ENCODE measurements around the gene UBE2G2.
"Not testable (repeated sequence)": the region's sequence is repeated elsewhere in the genome, so short reads cannot be mapped to it uniquely, and the experiment has no call there.

UBE2G2 gene

GRCh38 chr21:44835647-44835973 is 34.0 kb upstream of the UBE2G2 start (continued):
- TF ChIP-seq CSRNP3 (CRISPR knock-in tag; IDR thresholded peaks at IDR 0.05) (no peak), ISL1 (CRISPR knock-in tag; IDR thresholded peaks at IDR 0.05) (no peak), CREB5 (CRISPR knock-in tag; IDR thresholded peaks at IDR 0.05; ENCODE audit: low read depth) (no peak)

GRCh38 chr21:44834951-44835646 is 33.5 kb upstream of the UBE2G2 start:
- no peak for TF ChIP-seq TOX (CRISPR knock-in tag; IDR thresholded peaks at IDR 0.05; ENCODE audit: borderline replicate concordance)
- no peak for TF ChIP-seq CREB5 (CRISPR knock-in tag; IDR thresholded peaks at IDR 0.05; ENCODE audit: low read depth)
- no peak for TF ChIP-seq ZNF70 (CRISPR knock-in tag; IDR thresholded peaks at IDR 0.05)
- no peak for TF ChIP-seq PPARA (CRISPR knock-in tag; IDR thresholded peaks at IDR 0.05; ENCODE audit: borderline replicate concordance)
- TF ChIP-seq ARNTL (CRISPR knock-in tag; IDR thresholded peaks at IDR 0.05; ENCODE audit: borderline replicate concordance, low read depth) = no peak
- ATAC-seq = no peak

GRCh38 chr21:44834231-44834950 is 32.8 kb upstream of the UBE2G2 start:
- no peak for TF ChIP-seq TSHZ2 (CRISPR knock-in tag; IDR thresholded peaks at IDR 0.05)
- no peak for TF ChIP-seq ISL1 (CRISPR knock-in tag; IDR thresholded peaks at IDR 0.05)
- TF ChIP-seq SNAI2 (CRISPR knock-in tag; IDR thresholded peaks at IDR 0.05) = no peak
- no peak for TF ChIP-seq BACH2 (CRISPR knock-in tag; IDR thresholded peaks at IDR 0.05; ENCODE audit: borderline replicate concordance)
- no peak for TF ChIP-seq RARB (CRISPR knock-in tag; IDR thresholded peaks at IDR 0.05)
- TF ChIP-seq ARNTL (CRISPR knock-in tag; IDR thresholded peaks at IDR 0.05; ENCODE audit: borderline replicate concordance, low read depth) = no peak
- TF ChIP-seq GLIS3 (CRISPR knock-in tag; IDR thresholded peaks at IDR 0.05) = no peak
- TF ChIP-seq ZFP30 (CRISPR knock-in tag; IDR thresholded peaks at IDR 0.05) = no peak
- no peak for ATAC-seq

- ATAC-seq = no peak
- TF ChIP-seq ZFP3 (CRISPR knock-in tag; IDR thresholded peaks at IDR 0.05) = no peak
- TF ChIP-seq ZFP30 (CRISPR knock-in tag; IDR thresholded peaks at IDR 0.05) = no peak
- no peak for TF ChIP-seq TCF4 (CRISPR knock-in tag; IDR thresholded peaks at IDR 0.05; ENCODE audit: borderline replicate concordance)
- no peak for TF ChIP-seq ZNF565 (CRISPR knock-in tag; conservative IDR thresholded peaks at IDR 0.05; ENCODE audit: low read depth)
- no peak for TF ChIP-seq ARNTL (CRISPR knock-in tag; IDR thresholded peaks at IDR 0.05; ENCODE audit: borderline replicate concordance, low read depth)
- TF ChIP-seq ZNF8 (CRISPR knock-in tag; IDR thresholded peaks at IDR 0.05) = no peak
- no peak for TF ChIP-seq RARB (CRISPR knock-in tag; IDR thresholded peaks at IDR 0.05)
Observed at GRCh38 chr21:44833663-44834062, 32.0 kb upstream of the UBE2G2 start.

- ATAC-seq = not testable (repeated sequence)
Observed at GRCh38 chr21:44832516-44833255, 31.1 kb upstream of the UBE2G2 start.

Measured in SK-N-SH treated with all-trans-retinoic acid at 6 μM for 48 hours (cell line).